Epithelial cell of esophagus (primary cell): ENCODE data around the gene RAB40B.

Source experiments
- DNase-seq: peaks from one replicate; pipeline ENCODE4 v3.0.0; 2010; ENCODE audit warnings: low read depth
- H3K4me3 ChIP-seq: 2 replicates; pipeline ENCODE4 v1.5.1; 2011; ENCODE audit warnings: mild to moderate bottlenecking, low read length, control low read depth
- TF ChIP-seq, protein P1 (sequence below): IDR thresholded peaks from 2 replicates; pipeline ENCODE4 v1.5.1; 2011; ENCODE audit warnings: low read depth, mild to moderate bottlenecking, low read length, control low read depth, inconsistent platforms; ENCODE audit not compliant: insufficient read depth; ENCODE audit errors: missing control alignments

The RAB40B gene

GRCh38 chr17:82694647-82695046 is 3.9 kb downstream of the RAB40B start:
- TF ChIP-seq, protein P1, sequence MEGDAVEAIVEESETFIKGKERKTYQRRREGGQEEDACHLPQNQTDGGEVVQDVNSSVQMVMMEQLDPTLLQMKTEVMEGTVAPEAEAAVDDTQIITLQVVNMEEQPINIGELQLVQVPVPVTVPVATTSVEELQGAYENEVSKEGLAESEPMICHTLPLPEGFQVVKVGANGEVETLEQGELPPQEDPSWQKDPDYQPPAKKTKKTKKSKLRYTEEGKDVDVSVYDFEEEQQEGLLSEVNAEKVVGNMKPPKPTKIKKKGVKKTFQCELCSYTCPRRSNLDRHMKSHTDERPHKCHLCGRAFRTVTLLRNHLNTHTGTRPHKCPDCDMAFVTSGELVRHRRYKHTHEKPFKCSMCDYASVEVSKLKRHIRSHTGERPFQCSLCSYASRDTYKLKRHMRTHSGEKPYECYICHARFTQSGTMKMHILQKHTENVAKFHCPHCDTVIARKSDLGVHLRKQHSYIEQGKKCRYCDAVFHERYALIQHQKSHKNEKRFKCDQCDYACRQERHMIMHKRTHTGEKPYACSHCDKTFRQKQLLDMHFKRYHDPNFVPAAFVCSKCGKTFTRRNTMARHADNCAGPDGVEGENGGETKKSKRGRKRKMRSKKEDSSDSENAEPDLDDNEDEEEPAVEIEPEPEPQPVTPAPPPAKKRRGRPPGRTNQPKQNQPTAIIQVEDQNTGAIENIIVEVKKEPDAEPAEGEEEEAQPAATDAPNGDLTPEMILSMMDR = no peak
- H3K4me3 ChIP-seq = no peak overlapping the region
- no peak for DNase-seq

DNA sequence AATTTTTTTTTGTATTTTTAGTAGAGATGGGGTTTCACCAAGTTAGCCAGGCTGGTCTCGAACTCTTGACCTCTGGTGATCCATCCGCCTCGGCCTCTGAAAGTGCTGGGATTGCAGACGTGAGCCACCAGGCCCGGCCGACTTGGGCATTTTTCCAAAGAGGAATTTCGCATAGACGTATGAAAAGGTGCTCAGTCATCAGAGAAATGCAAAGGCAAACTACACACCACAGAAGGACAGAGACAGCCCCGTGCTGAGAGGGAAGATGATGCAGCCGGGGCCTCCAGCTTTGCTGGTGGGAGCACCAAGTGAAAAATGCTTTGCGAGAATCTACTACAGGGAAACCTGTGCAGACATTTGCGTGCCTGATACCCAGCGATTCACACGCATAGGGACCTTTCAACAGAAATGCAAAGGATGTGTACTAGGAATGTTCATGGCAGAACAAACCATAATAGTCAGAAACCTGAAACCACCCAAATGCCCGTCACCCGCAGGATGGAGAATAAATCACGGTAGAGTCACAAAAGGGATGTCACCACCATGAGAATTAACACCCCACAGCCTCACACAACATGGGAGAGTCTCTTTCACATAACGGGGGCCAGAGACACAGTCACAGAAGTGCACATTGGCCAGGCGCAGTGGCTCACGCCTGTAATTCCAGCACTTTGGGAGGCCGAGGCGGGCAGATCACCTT is 5.2 kb downstream of the RAB40B start:
- DNase-seq = no peak
- TF ChIP-seq, protein P1 = no peak
- no peak overlapping the region for H3K4me3 ChIP-seq

DNA sequence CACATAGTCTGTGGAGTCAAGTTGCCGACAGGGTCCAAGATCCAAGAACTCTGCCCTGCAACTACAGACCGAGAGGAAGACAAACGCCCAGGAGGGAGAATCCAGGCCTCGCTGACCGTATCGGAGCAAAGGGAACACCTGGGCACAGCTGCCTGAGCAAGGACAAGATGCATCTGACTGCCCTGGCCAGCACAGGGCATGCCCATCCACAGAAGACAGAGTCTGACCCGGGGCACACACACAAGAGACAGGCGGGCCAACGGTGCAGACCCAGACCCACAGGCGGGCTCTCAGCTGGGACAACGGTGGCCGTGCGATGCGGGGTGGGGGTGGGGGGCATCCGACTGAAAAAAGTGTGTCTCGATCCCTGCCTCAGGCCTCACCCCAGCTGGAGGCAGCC is 6.2 kb downstream of the RAB40B start:
- DNase-seq = no peak
- no peak overlapping the region for H3K4me3 ChIP-seq
- TF ChIP-seq, protein P1 = no peak

DNA sequence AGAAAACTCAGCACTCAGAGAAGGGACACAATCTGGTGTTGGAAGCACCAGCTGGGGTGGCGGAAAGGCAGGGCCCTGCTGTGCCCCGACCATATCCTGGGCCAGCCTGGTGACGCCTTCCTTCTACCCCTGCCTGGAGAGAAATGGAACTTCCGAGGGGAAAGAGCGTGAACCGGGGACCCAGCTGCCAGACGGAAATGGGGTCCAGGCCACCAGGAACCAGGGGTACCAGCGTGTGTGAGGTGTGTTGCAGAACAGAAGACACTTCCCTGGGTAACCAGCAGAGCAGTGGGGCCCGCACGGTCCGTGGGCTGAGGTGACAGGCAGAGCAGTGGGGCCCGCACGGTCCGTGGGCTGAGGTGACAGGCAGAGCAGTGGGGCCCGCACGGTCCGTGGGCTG is 6.8 kb downstream of the RAB40B start:
- TF ChIP-seq, protein P1 = no peak
- DNase-seq = no peak
- H3K4me3 ChIP-seq = no peak overlapping the region

- no peak for DNase-seq
- TF ChIP-seq, protein P1 = no peak
Observed at GRCh38 chr17:82690786-82691489, 7.6 kb downstream of the RAB40B start.

DNA sequence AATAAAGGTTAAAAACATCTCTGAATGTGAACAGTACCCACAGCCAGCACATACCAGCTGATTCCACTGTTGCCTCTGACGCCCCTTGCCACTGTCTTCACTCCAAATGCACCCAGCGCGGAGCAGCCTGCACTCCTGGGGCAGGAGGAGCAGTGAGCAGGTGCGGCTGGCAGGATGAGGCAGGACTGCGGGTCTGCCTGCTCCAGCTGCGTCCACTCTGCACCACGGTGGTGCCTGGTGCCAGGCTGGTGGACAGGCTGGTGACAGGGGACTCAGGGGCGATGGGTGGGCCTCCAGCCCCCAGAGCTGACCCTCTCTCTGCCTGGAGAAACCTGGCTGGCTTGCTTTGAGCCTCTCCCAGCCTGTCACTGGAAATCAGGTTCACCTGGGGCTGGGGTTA is 9.4 kb downstream of the RAB40B start:
- TF ChIP-seq, protein P1 = no peak
- no peak for DNase-seq
- no peak overlapping the region for H3K4me3 ChIP-seq

More at GRCh38 chr17:82690786-82691489, 7.6 kb downstream of the RAB40B start:
- H3K4me3 ChIP-seq = no peak overlapping the region
